NCI-H2196 treated with DMSO at 0.1 percent for 48 hours (cell line): ENCODE data around the gene MSI2.

Source experiments
- DNase-seq: peaks from one replicate; lab custom pipeline; 2025; ENCODE audit not compliant: unreplicated experiment; lab: John Stamatoyannopoulos, UW

MSI2 gene

GRCh38 chr17:57563958-57564357 lies 307.6 kb downstream of the MSI2 start:
- no peak for DNase-seq

- no peak for DNase-seq
Measured at GRCh38 chr17:57565176-57565575, 308.9 kb downstream of the MSI2 start.

- no peak for DNase-seq
Measured at GRCh38 chr17:57566721-57567120, 310.4 kb downstream of the MSI2 start.

- no peak for DNase-seq
Measured at GRCh38 chr17:57567251-57567650, 310.9 kb downstream of the MSI2 start.

GRCh38 chr17:57568340-57568739 lies 312.0 kb downstream of the MSI2 start:
- DNase-seq, result no peak

GRCh38 chr17:57569021-57569420 lies 312.7 kb downstream of the MSI2 start:
- no peak for DNase-seq

- no peak for DNase-seq
Measured at GRCh38 chr17:57569853-57570252, 313.5 kb downstream of the MSI2 start.

- DNase-seq, result peak; percentile 56
Measured at GRCh38 chr17:57570724-57571344, 314.5 kb downstream of the MSI2 start.

- DNase-seq, result peak; percentile 40
Measured at GRCh38 chr17:57572062-57572461, 315.7 kb downstream of the MSI2 start.

GRCh38 chr17:57572600-57572999 lies 316.3 kb downstream of the MSI2 start:
- DNase-seq, result no peak

- peak; percentile 64 for DNase-seq
Measured at GRCh38 chr17:57574040-57574513, 317.8 kb downstream of the MSI2 start.

GRCh38 chr17:57576744-57577143 lies 320.4 kb downstream of the MSI2 start:
- no peak for DNase-seq

GRCh38 chr17:57577751-57578607 lies 321.7 kb downstream of the MSI2 start:
- DNase-seq, result no peak

- no peak for DNase-seq
Measured at GRCh38 chr17:57578608-57579225, 322.4 kb downstream of the MSI2 start.

- DNase-seq, result no peak
Measured at GRCh38 chr17:57579245-57579644, 322.9 kb downstream of the MSI2 start.

GRCh38 chr17:57580055-57580739 lies 323.9 kb downstream of the MSI2 start:
- no peak for DNase-seq

- no peak for DNase-seq
Measured at GRCh38 chr17:57582881-57583756, 326.8 kb downstream of the MSI2 start.

GRCh38 chr17:57584050-57584551 lies 327.8 kb downstream of the MSI2 start:
- no peak for DNase-seq

- no peak for DNase-seq
Measured at GRCh38 chr17:57585341-57586195, 329.2 kb downstream of the MSI2 start.
